ENCODE measurements around the gene RBMX.
"Not testable (repeated sequence)": the region's sequence is repeated elsewhere in the genome, so short reads cannot be mapped to it uniquely, and the experiment has no call there.

The RBMX gene

DNA sequence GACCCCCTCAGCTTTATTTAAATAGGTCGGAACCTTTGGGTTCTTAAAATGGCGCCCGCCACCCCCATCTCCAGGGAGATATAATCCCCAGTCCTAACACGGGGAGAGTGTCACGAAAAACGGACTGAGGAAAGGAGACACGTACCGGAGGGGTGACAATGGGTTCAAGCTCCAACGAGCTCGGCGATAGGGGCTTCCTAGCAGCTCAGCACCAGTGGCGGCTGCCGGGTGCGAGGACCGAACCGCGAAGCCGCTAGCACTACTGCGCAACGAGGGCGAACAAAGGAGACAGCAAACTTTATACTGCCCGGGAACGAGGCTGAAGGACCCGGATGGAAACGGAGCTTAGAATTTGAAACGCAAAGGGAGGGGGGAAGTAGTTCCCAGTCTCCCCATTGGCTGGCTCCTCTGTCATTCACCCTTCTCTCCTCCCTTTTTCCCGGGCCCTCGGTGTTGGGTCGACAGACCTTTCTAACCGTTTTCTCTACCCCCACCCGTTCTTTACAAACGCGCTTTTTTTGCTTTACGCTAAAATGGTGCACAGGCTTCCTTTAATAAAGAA is at the start of gene RBMX:
Gene RBMX, minus strand, starts transcription at position 274 of the 562 bp plus-strand sequence. CDS start 1,298 bp downstream, outside the sequence.
- in situ Hi-C loops (cut with HindIII; ENCODE audit: low sequenced_read_pairs): no loop called here

DNA sequence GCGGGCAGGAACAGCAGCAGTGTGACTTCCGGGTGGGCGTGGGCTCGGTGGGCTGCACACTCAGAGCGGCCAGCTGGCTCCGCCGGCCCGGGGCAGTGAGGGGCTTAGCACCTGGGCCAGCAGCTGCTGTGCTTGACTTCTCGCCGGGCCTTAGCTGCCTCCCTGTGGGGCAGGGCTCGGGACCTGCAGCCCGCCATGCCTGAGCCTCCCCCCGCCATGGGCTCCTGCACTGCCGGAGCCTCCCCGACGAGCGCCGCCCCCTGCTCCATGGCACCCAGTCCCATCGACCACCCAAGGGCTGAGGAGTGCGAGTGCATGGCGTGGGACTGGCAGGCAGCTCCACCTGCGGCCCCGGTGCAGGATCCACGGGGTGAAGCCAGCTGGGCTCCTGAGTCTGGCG is 40.9 kb upstream of the RBMX start:
- in situ Hi-C loops (cut with HindIII; ENCODE audit: low sequenced_read_pairs): not testable (repeated sequence)

DNA sequence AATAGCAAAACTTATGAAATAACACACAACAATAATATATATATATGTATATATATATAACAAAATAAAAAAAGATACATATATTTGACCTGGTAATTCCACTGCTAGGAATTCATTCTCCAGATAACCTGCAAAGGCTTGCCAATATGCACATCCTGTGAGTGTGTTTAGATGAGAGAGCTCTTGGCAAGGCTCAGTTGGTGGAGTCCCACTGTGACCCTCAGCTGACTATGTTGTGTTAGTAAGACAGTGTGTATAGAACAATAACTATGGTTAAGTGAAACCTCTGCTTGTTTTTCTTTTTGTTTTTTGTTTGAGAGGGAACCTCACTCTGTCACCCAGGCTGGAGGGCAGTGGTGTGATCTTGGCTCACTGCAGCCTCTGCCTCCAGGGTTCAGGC is 39.5 kb upstream of the RBMX start:
- in situ Hi-C loops (cut with HindIII; ENCODE audit: low sequenced_read_pairs): no loop called here

DNA sequence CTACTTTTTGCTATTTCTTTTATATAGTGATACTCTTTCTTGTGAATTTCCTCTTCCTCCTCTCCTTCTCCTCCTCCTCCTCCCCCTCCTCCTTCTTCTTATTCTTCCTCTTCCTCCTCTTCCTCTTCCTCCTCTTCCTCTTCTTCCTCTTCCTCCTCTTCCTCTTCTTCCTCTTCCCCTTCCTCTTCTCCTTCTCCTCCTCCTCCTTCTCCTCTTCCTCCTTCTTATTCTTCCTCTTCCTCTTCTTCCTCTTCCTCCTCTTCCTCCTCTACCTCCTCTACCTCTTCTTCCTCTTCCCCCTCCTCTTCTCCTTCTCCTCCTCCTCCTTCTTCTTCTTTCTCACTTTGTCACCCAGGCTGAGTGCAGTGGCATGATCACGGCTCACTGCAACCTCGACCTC is 36.3 kb upstream of the RBMX start:
- in situ Hi-C loops (cut with HindIII; ENCODE audit: low sequenced_read_pairs): no loop called here

DNA sequence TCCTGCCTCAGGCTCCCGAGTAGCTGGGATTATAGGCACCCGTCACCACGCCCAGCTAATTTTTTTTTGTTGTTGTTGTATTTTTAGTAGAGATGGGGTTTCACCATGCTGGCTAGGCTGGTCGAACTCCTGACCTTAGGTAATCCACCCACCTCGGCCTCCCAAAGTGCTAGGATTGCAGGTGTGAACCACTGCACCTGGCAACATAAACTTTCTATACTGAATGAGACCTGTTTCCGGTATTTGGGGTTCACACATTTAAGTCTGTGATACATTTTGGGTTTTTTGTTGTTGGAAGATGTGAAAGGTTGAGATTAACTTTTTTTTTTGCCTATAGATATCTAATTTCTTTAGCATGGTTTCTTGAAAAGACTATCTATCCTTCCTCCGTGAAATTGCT is 31.1 kb upstream of the RBMX start:
- in situ Hi-C loops (cut with HindIII; ENCODE audit: low sequenced_read_pairs): not testable (repeated sequence)

DNA sequence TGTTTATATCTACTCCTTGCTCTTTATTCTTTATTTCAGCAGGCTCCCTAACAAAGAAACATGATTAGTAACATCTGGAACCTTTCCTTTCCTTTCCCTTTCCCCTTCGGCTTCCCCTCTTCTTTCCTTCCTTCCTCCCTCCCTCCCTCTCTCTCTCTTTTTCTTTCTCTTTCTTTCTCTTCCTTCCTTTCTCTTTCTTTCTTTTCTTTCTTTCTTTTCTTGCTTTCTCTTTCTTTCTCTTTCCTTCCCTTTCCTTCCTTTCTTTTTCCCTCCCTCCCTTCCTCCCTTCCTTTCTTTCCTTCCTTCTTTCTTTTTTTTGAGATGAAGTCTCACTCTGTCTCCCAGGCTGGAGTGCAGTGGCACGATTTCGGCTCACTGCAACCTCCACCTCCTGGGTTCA is 30.7 kb upstream of the RBMX start:
- in situ Hi-C loops (cut with HindIII; ENCODE audit: low sequenced_read_pairs): no loop called here

DNA sequence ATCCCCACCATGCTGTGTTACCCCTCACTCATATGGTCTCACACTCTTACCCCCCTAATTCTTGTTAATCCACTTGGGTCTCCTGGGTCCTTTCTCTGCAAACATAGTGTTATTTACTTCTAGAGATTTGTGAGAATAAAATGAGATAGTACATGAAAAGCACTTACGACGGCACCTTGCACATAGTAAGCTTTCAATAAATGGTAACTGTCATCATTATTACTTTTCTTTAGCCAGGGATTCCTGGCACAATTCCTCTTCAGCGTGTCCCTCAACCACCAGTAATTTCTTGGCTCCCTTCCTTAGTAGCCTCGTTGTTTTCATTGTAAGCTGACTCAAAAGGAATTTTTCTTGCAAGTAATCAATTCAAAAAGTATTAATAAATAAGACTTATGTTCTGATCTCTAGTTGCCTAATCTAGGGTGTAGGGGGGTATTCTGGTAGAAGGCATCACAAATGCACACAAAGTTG is 30.1 kb upstream of the RBMX start:
- in situ Hi-C loops (cut with HindIII; ENCODE audit: low sequenced_read_pairs): no loop called here

DNA sequence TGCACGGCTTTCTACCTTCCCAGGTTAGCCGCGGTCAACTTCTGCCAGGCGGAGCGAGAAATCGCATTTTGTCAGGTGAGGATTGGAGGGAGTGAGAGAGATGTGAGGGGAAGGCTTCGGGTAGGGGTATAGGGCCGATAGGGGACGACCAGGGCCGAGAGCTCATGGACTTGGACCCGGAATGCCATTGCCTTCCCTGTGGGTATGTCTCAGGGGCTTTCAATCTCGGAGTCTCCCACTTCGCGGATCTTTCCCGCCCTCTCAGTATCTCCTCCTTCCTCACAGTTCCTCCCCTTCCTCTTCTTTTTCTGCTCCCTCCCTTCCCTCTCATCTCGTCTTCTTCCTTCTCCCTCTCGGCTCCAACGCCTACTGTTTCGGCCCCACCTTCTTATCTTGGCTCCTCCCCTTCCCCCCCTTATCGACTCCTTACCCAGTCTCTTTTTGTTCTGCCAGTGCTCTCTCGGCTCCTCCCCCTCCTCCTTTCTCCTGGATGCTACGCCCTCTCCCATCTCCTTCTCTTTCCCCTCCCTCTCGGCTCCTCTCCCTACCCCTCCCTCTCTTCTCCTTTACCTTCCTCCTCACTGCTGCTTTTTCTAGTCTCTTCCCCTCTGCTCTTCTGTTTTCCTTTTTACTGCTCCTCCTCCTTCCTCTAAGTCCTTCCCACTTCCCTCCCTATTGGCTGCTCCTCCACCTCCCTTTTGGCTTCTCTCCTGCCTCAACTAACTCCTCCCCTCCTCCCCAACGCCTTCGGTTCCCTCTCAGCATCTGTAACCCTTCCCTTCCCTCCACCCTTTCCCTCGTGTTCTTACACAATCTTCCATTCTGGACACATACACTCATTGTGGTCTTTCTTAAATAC is 29.4 kb upstream of the RBMX start:
- in situ Hi-C loops (cut with HindIII; ENCODE audit: low sequenced_read_pairs): no loop called here

DNA sequence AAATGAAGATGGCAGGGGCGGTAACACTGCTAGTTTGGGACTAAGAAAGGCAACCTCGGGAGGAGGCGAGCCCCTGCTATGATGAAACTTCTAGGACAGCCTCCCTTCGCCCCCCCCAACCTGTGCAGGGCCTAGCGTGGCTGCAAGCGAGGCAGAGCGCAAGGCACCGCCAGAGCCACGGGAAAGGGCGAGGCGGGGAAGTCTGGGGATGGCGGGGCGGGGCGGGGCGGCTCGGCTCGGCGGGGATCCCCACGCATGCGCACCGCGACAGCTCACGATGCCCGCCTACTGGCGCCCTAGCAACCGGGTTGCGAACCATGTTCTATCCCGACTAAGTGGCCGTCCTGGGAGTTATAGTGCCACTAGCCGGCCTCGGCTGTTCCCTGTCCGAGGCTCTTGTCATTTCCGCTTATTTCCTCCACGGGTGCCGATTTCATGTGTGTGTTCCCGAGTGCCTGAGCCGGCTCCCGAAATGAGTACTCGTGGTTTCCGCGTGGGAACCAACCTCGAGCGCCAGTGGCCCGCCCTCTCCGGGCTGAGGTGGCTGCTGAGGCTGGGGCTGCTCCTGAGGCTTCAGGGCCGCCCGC is 28.7 kb upstream of the RBMX start:
- in situ Hi-C loops (cut with HindIII; ENCODE audit: low sequenced_read_pairs): no loop called here

DNA sequence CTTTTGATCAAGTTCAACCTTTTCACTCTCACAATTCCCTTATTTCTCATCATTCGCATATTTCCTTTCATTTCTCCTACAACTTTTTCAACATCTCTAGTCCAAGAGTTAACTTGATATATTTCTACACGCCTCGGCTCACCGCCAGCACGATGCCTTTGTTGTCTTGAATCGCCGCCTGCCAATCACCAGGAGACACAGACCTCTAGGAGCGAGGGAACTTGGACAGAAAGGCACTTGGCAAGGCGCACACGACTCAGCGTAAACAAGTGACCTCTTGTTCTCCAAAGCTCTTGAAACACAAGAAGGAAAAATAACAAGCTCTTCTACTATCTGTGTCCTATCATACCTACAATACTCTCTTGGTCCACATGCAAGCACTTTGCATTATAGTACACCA is 27.1 kb upstream of the RBMX start:
- in situ Hi-C loops (cut with HindIII; ENCODE audit: low sequenced_read_pairs): no loop called here

DNA sequence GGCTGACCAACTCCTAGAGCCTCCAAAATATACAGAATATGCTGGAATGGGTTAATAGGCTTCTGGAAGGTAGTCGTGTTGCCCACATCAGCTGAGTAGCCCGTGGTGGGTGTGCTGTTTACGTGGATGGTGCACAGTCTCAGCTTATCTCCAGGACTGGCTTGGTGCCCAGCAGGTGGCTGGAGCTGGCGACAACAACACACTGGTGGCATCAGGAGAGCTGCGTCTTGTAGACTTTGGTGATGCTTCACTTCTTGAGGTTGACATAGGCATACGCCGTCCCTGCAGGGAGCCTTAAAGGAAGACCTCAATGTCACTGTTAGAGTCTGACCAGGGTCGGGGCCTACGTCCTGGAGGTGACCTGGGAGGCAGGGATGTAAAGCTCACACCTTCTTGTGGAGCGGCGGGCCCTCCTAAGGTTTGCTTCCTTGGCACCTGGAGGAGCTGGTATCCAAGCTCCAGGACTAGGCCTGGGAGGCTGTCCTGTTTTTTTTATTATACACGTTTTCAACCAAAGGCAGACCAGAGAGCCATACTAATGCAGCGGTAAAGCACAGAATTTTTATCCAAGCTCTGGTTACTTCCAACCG is 26.5 kb upstream of the RBMX start:
- in situ Hi-C loops (cut with HindIII; ENCODE audit: low sequenced_read_pairs): no loop called here

DNA sequence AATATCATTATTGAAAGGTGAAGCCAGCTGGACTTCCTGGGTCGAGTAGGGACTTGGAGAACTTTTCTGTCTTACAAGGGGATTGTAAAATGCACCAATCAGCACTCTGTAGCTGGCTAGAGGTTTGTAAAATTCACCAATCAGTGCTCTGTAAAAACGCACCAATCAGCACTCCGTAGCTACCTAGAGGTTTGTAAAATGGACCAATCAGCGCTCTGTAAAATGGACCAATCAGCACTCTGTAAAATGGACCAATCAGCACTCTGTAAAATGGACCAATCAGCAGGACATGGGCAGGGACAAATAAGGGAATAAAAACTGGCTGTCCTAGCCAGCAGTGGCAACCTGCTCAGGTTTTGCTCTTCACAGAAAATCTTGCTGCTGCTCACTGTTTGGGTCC is 23.5 kb upstream of the RBMX start:
- in situ Hi-C loops (cut with HindIII; ENCODE audit: low sequenced_read_pairs): not testable (repeated sequence)

DNA sequence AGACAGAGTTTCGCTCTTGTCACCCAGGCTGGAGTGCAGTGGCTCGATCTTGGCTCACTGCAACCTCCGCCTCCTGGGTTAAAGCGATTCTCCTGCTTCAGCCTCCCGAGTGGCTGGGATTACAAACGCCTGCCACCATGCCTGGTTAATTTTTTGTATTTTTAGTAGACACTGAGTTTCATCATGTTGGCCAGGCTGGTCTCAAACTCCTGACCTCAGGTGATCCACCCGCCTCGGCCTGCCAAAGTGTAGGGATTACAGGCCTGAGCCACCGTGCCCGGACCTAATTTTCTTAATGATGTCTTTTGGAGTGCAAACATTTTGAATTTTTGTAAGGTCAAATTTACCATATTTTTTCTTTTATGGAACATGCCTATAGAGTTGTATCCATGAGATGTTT is 19.5 kb upstream of the RBMX start:
- in situ Hi-C loops (cut with HindIII; ENCODE audit: low sequenced_read_pairs): not testable (repeated sequence)

DNA sequence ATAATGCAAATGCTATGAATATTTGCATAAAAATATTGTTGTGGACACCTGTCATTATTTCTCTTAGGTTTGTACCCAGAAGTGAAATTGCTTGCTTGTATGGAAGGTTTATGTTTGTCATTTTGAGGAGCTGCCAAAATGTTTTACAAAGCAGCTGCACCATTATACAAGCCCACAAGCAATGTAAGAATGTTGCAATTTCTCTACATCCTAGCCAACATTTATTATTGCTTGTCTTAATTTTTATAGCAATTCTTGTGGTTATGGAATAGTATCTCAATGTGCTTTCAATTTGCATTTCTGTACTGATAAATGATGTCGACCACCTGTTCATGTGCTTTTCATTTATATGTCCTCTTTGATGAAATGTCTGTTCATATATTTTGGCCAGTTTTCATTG is 18.7 kb upstream of the RBMX start:
- in situ Hi-C loops (cut with HindIII; ENCODE audit: low sequenced_read_pairs): no loop called here

DNA sequence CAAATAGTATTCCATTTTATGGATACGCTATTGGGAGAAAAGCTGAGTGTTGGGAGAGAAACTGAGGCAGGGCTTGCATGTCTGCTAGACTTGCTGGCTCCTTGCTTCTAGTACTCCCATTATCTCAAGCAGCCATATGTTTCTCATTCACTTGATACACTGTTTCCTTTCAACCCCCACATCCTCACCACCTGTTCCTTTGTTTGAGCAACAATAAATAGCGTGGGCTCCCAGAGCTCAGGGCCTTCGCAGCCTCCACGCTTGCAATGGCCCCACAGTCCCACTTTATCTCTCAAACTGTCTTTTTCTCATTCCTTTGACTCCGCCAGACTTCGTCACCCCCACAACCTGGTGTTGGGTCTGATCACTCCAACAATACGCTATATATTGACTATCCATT is 18.2 kb upstream of the RBMX start:
- in situ Hi-C loops (cut with HindIII; ENCODE audit: low sequenced_read_pairs): not testable (repeated sequence)

DNA sequence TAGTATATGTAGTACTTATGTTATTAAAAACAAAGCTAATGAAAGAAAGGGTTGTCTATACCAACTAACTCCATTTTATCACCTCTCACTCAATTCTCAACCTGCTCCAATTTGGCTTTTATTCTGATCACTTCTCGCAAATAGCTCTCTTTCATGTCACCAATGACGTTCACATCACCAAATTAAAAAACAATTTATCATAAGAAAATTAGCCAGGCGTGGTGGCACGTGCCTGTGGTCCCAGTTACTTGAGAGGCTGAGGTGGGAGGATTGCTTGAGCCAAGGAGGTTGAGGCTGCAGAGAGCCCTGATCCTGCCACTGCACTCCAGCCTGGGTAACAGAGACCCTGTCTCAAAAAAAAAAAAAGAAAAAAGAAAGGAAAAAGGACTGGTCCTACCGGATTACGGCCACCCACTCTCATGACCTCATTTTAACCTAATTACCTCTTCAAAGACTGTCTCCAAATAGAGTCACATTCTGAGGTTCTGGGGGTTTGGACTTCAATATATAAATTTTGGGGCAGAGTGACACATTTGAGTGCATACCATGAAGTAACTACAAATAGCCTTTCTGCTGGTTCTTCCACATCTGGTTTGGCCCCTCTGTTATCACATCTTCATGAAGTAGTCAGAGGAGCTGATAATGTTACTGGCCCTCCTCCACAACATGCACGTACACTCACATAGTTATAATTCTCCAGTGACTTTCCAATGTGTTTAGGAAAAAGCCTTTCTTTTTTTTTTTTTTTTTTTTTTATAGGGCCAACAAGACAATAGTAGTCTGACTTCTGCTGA is 15.8 kb upstream of the RBMX start:
- in situ Hi-C loops (cut with HindIII; ENCODE audit: low sequenced_read_pairs): no loop called here

DNA sequence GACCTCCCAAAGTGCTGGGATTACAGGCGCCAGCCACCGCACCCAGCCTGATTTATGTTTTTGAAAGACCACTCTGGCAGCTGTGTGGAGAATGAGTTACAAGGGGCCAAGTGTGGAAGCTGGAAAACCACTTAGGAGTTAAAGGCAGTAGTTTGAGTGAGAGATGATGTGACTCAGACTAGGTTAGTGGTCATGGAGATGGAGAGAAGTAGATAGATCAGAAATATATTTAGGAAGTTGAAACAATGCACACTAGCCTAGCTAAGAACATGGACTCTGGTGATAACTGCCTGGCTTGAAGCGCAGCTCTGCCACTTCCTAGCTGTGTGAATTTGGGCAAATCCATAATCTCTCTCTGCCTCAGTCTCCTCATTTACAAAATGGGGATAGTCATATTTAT is 11.9 kb upstream of the RBMX start:
- in situ Hi-C loops (cut with HindIII; ENCODE audit: low sequenced_read_pairs): no loop called here

DNA sequence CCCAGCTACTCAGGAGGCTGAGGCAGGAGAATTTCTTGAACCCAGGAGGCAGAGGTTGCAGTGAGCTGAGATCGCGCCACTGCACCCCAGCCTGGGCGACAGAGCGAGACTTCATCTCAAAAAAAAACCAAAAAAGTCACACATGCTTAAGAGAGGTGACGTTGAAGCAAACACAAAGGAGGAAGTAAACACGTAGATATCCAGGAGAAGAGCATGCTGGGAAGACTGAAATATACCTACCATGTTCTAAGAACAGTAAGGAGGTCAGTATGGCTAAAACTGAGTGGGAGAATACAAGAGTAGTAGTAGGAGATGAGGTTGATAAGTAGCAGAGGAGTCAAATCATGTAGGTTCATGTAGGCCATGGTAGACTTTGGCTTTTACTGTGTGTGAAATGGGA is 10.1 kb upstream of the RBMX start:
- in situ Hi-C loops (cut with HindIII; ENCODE audit: low sequenced_read_pairs): not testable (repeated sequence)

DNA sequence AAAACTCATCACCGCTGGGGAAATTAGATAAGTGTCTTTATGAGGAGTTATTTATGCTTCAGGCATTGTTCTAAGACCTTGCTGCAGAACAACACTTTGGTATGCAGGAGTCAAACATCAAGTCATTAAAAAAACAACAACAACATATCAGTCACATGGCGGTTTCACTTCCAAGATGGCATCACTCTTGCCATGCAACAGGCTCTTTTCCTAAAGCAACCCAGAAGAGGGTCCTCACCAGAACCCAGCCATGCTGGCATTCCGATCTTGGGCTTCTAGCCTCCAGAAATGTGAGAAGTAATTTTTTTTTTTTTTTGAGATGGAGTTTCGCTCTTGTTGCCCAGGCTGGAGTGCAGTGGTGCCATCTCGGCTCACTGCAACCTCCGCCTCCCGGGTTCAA is 8.7 kb upstream of the RBMX start:
- in situ Hi-C loops (cut with HindIII; ENCODE audit: low sequenced_read_pairs): no loop called here

DNA sequence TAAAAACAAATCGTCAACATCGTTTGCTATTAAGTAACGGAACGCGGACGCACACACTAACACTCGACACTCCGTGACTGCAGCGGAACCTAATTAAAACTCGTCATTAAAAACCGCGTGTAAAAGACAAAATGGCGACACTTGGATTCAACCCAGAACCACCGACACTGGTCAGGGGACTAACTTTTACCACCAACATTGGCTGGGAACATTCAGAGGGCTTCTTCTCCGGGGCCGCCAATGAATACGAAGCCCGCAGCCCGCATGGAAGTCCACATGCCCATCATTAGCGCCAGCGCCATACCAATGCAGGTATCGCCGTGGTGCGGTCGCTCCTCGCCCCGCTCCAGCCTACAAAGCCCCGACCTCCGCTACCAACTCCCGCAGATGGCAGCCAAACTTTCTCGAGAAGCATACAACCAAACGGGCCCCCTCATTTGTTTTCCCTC is 498 bp downstream of the RBMX start:
- in situ Hi-C loops (cut with HindIII; ENCODE audit: low sequenced_read_pairs): no loop called here

Data from endothelial cell of hepatic sinusoid (primary cell).